Ureter (tissue), 1 donor: ENCODE data around the gene ZNF629. TPM values are rescaled to one million over a fixed set of nuclear protein-coding genes. Genes with fewer than 3 reads are reported as not detected.

Source experiments
- DNase-seq: peaks from one replicate; pipeline ENCODE4 v3.0.0-alpha.2; 2020; ENCODE audit warnings: low spot score
- total RNA-seq: library from RNA; stranded (reverse); gene quantifications from one replicate; pipeline ENCODE4 v1.2.4, GENCODE V29; 2023
- donor health status: DM: yes; HTN: yes; CAD: no.

The ZNF629 gene
- total RNA-seq, 1 donor from 2014 or later, result 21.6 TPM

DNA sequence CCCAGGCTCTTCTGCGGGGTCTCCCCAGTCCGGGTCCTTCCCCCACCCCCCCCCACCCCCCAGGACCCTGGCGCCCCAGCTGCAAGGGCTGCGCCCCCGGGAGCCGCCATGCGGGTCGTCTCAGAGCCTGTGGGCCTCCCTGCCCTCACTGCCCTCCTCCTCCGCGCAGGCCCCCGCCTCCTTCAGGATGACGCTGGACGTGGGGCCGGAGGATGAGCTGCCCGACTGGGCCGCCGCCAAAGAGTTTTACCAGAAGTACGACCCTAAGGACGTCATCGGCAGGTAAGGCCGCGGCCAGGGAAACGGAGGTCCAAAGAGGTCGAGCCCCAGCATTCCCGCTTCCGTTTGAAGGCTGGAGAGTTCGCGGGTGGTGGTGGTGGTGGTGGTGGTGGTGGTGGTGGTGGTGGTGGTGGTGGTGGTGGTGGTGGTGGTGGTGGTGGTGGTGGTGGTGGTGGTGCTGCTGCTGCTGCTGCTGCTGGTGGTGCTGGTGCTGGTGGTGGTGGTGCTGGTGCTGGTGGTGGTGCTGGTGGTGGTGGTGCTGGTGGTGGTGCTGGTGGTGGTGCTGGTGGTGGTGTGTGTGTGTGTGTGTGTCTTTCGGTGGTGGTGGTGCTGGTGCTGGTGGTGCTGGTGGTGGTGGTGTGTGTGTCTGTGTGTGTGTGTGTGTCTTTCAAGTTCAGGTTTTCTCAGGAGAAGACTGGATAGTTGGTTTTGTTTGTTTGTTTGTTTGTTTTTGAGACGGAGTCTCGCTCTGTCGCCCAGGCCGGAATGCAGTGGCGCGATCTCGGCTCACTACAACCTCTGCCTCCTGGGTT, 38.2 kb downstream of the ZNF629 start:
- DNase-seq, result no peak

DNA sequence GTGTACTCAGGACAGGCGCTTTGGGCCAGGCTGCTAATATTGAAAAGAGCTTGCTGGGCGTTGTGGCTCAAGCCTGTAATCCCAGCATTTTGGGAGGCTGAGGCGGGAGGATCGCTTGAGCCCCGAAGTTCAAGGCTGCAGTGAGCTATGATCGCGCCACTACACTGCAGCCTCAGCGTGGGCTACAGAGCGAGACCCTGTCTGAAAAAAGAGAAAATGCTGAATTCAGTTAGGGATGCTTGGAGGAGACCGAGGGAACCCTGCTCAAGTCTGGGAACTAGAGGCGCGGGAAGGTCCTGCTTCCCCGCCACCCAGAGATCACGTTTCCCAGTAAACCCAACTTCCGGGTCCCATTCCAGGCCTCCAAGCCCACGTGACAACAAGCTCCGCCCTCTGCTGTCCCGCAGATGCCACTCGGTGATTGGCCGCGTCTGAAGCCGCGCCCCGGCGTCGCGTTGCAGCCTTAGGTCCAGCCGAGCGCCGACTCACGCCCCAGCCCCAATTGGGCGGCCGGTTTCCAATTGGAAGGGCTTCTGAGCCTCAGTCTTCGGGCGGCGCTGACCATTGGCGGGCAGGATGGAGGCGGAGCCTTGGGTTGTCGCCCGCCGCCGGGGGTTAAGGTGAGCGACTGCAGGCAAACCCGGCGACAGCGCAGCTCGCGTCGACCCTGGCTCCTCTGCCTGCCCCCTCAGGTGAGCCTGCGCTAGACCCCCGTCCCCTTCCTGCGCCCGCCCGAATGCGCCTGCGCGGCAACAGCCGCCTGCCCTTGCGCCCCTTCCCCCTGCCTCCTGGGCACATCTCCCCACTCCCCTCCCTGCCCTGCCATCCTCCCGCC, 39.0 kb downstream of the ZNF629 start, which contains the start of gene PHKG2:
PHKG2 (plus strand) TSS at position 627 of the 835 bp plus-strand sequence. CDS start 396 bp downstream, outside the sequence.
- DNase-seq, result peak; percentile 99

- DNase-seq, result no peak
Measured at GRCh38 chr16:30747331-30747730, 39.7 kb downstream of the ZNF629 start.

GRCh38 chr16:30746638-30747175, 40.3 kb downstream of the ZNF629 start:
- no peak for DNase-seq

DNA sequence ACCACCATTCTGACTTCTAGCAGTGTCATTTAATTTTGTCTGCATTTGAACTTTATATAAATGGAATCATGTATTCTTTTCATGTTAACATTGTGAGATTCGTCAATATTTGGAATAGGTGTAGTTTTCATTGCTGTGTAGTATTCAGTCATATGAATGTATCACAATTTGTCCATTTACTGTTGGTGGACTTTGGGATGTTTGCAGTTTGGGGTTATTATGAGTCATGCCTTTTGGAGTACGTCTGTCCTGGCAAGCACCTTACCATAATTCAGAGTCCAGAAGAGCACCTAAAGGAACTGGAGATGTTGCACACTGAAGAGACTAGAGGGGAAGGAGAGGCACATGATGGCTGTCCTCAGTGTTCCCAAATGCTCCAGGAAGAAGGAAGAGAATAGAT, 41.9 kb downstream of the ZNF629 start:
- no peak for DNase-seq

GRCh38 chr16:30744183-30744582, 42.8 kb downstream of the ZNF629 start:
- no peak for DNase-seq

GRCh38 chr16:30743716-30744115, 43.3 kb downstream of the ZNF629 start:
- DNase-seq, result no peak

DNA sequence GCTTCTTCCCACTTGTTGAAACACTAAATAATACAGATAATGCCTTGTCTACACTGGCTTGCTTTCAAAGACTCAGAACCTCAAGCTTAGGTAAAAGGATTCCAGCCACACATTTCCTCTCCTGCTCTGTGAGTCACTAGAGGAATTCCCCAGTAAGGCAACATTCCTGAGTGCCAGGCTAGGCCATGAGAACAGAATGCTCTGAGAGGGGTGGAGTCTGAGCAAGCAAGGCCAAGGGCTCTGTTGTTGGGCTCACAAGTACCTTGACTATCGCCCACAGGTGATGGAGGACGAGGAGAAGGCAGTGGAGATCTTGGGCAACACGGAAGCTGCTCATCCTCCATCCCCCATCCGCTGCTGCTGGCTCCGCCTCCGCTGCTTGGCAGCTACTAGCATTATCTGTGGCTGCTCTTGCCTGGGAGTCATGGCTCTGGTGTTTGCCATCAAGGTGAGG, 45.5 kb downstream of the ZNF629 start:
- peak; percentile 84 for DNase-seq

DNA sequence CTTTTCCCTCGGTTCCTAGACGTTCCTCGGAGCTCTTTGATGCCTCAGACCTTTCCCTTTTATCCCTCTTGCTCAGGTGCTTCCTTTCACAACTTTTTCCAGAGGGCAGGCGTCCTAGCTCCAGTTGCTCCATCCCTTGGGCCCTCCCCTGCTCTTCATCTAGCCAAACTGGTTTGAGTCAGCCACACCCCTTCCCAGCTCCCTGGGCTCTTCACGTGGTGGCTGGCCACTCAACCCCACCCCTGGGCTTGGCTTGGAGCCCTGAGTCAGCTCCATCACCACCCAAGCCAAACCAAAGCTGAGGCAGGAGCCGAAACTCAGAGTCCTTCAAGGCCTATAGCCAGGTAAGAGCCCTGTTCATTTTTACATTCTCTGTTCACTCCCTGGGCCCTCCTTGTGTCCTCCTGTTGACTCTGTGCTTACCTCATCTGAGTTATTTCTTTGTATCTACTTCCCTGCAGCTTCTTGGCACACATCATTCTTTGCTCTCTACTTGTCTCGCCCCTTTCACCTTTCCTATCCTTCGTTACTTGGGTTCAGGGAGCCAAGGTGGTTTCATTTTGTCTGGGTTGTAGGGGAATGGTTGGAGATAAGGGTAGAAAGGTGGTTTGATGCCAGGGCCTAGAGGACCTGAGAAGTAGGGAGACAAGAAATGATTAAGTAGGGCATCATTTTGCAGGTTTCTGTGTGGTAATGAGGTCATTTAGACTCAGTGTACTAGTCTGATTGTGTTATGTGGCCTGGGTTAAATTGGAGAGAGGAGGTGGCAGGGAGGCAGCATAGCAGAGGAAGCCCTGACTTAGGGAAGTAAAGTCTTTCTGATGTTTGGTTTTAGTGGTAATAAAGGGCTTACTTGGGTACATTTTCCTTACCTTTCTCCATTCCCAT, 46.4 kb downstream of the ZNF629 start:
- peak; percentile 94 for DNase-seq

DNA sequence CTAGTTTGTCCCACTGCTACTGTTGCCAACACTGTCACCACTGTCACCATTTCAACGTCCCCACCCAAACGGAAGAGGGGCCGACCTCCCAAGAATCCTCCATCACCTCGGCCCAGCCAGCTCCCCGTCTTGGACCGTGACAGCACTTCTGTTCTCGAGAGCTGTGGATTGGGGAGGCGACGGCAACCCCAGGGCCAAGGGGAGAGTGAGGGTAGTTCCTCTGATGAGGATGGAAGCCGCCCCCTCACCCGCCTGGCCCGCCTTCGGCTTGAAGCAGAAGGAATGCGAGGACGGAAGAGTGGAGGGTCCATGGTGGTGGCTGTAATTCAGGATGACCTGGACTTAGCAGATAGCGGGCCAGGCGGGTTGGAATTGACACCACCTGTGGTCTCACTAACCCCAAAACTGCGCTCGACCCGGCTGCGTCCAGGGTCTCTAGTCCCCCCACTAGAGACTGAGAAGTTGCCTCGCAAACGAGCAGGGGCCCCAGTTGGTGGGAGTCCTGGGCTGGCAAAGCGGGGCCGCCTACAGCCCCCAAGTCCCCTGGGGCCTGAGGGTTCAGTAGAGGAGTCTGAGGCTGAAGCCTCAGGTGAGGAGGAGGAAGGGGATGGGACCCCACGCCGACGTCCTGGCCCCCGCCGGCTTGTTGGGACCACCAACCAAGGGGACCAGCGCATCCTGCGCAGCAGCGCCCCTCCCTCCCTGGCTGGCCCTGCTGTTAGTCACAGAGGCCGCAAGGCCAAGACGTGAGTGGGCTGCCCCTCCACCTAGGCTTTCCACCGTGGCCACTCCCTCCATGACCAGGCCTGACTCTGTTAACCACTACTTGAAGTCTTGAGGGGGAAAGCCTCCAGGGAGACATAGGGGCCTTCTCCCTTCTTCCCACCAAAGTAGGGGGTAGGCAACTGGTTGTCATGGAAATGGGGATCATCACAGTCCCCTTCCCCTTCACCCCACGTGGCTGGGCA, 47.7 kb downstream of the ZNF629 start:
- no peak for DNase-seq

- DNase-seq, result no peak
Measured at GRCh38 chr16:30737794-30738648, 49.0 kb downstream of the ZNF629 start.

GRCh38 chr16:30736995-30737793, 49.8 kb downstream of the ZNF629 start:
- no peak for DNase-seq

DNA sequence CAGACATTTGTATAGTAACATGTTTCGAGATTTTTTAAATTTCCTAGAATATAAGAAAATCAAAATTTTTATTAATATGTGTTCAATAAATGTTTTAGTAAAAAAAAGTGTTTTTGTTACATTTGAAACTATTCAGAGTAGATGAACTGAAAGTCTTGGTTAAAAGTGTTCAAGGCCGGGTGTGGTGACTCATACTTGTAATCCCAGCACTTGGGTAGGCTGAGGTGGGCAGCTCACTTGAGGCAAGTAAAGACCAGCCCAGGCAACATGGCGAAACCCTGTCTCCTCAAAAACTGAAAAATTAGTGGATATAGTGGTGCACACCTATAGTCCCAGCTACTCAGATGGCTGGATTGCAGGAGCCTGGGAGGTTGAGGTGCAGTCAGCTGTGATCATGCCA, 55.6 kb downstream of the ZNF629 start:
- no peak for DNase-seq

DNA sequence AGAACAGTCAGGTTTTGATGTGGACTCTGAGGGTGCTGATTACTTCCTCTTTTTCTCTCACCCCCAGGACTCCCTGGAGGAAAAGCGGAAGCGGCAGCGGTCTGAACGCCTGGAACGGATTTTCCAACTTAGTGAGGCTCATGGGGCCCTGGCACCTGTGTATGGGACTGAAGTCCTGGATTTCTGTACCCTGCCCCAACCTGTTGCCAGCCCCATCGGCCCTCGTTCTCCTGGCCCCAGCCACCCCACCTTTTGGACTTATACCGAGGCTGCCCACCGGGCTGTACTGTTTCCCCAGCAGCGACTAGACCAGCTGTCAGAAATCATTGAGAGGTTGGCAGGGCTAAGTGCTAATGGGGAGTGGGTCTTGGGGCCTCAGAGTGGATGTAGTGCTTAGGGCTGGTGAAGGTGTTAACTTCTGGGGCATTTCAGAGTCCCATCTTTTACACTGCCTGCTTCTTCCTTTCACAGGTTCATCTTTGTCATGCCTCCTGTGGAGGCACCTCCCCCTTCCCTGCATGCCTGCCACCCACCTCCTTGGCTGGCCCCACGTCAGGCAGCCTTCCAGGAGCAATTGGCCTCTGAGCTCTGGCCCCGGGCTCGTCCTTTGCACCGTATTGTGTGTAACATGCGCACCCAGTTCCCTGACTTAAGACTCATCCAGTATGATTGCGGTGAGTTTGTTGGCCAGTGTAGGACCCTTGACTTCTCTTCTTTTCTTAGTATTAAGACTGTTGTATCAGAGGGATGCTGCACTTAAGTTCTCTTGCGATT, 57.9 kb downstream of the ZNF629 start:
- DNase-seq, result no peak
